Suppressor macrophage treated with lipopolysaccharide for 1 hour (primary cell): ENCODE measurements around the gene LRRTM3.

Source experiments
- DNase-seq, 3 donors: peaks; one replicate each; pipeline ENCODE4 v3.0.0-alpha.2; 2020 to 2022

The LRRTM3 gene

GRCh38 chr10:66934711-66935110 lies 8.9 kb downstream of the LRRTM3 start:
- DNase-seq, result no peak

- no peak for DNase-seq
Measured at GRCh38 chr10:66940965-66941364, 15.1 kb downstream of the LRRTM3 start.

- DNase-seq, result no peak
Measured at GRCh38 chr10:66941491-66941890, 15.7 kb downstream of the LRRTM3 start.

- DNase-seq, result no peak
Measured at GRCh38 chr10:66942407-66942806, 16.6 kb downstream of the LRRTM3 start.

- DNase-seq, result no peak
Measured at GRCh38 chr10:66943590-66943989, 17.8 kb downstream of the LRRTM3 start.

- DNase-seq, result no peak
Measured at GRCh38 chr10:66951896-66952295, 26.1 kb downstream of the LRRTM3 start.

- no peak for DNase-seq
Measured at GRCh38 chr10:66958466-66958865, 32.6 kb downstream of the LRRTM3 start.

- no peak for DNase-seq
Measured at GRCh38 chr10:66964946-66965345, 39.1 kb downstream of the LRRTM3 start.

GRCh38 chr10:66980246-66980815 lies 54.5 kb downstream of the LRRTM3 start:
- no peak for DNase-seq

GRCh38 chr10:66981361-66982052 lies 55.7 kb downstream of the LRRTM3 start:
- DNase-seq, result no peak

GRCh38 chr10:66982053-66982420 lies 56.2 kb downstream of the LRRTM3 start:
- DNase-seq, result no peak

GRCh38 chr10:66982792-66983474 lies 57.1 kb downstream of the LRRTM3 start:
- DNase-seq, result no peak

- no peak for DNase-seq
Measured at GRCh38 chr10:66983475-66983818, 57.6 kb downstream of the LRRTM3 start.

- no peak for DNase-seq
Measured at GRCh38 chr10:66990143-66990830, 64.5 kb downstream of the LRRTM3 start.

- no peak for DNase-seq
Measured at GRCh38 chr10:66996996-66997395, 71.2 kb downstream of the LRRTM3 start.

GRCh38 chr10:66999762-67000545 lies 74.1 kb downstream of the LRRTM3 start:
- no peak for DNase-seq

GRCh38 chr10:67004690-67005089 lies 78.9 kb downstream of the LRRTM3 start:
- DNase-seq, result no peak

- no peak for DNase-seq
Measured at GRCh38 chr10:67005981-67006380, 80.1 kb downstream of the LRRTM3 start.

- no peak for DNase-seq
Measured at GRCh38 chr10:67011480-67011879, 85.6 kb downstream of the LRRTM3 start.

- peak in 1 of 3 donors; percentile 18 for DNase-seq
Measured at GRCh38 chr10:67011981-67012380, 86.1 kb downstream of the LRRTM3 start.

- no peak for DNase-seq
Measured at GRCh38 chr10:67015225-67015624, 89.4 kb downstream of the LRRTM3 start.

GRCh38 chr10:67017218-67017617 lies 91.4 kb downstream of the LRRTM3 start:
- no peak for DNase-seq

GRCh38 chr10:67022099-67022498 lies 96.3 kb downstream of the LRRTM3 start:
- DNase-seq, result no peak
